ENCODE data around the gene DAAM2.

DAAM2 gene

DNA sequence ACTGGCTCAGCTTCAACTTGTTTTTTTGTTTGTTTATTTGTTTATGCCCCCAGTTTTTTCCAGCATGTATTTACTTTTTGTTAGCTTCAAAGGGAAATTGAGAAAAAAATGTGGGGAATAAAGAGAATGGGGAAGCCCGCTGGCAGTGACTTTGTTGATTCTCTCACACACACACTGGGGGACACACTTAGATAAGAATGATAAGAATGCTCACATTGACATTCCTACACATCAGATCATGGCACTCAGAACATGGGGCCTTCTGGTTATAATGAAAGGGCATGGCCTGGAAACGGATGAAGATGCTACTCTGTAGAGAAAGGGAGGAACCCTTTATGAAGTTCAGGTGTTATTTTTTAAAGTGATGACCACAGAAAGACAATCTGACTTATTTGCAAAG lies 15.6 kb upstream of the DAAM2 start:
- H3K27ac Mint-ChIP-seq: no peak overlapping the region
- H3K9me3 Mint-ChIP-seq: no peaks in the 10 kb centered on the region
- H3K4me3 Mint-ChIP-seq: no peak overlapping the region
- H3K36me3 Mint-ChIP-seq (ENCODE audit: low read depth): no peaks in the 10 kb centered on the region
- no peaks in the 10 kb centered on the region for H3K27me3 Mint-ChIP-seq
- no peaks in the 10 kb centered on the region for H3K4me1 Mint-ChIP-seq (ENCODE audit: low read depth)

DNA sequence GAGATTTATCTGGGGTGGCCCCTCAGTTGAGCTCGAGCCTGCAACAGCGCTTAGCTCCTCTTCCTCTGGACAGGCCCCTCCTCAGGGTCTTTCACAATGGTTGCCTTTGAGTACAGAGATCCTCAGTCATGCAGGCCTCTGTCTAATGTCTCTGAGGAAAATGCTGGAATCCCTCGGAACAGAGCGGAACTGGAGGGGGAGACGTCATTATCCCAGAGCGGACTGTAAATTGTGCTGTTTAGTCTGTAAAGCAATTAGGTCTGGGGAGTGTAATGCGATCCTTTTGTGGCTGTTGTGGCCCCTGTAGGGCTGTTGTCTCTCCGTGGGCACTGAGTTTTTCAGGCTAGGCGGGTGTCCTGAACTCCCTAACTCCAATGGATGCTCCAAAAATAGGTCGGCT lies 15.0 kb upstream of the DAAM2 start:
- no peaks in the 10 kb centered on the region for H3K36me3 Mint-ChIP-seq (ENCODE audit: low read depth)
- no peaks in the 10 kb centered on the region for H3K4me1 Mint-ChIP-seq (ENCODE audit: low read depth)
- no peak overlapping the region for H3K27ac Mint-ChIP-seq
- no peaks in the 10 kb centered on the region for H3K9me3 Mint-ChIP-seq
- no peak overlapping the region for H3K4me3 Mint-ChIP-seq
- H3K27me3 Mint-ChIP-seq: no peaks in the 10 kb centered on the region

DNA sequence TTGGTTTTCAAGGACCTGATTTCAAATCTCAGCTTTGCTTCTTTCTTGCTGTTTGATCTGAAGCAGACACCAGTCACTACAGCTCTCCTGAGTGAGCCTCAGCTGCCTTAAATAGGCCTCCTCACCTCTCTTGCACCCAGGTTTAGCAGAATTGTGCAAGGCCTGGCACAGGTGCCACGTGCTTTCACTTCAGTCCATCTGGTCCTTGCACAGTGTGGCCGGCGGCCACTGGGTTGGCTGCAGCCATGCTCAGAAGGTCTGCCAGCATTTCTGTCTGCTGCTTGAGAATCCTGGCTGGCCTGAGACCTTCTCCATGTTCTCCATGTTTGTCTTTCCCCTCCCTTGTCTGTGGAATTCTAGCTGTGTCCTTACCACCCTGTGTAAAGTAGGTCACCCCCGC lies 14.5 kb upstream of the DAAM2 start:
- Mint-ChIP-seq H3K27me3 (no peaks in the 10 kb centered on the region), H3K4me1 (ENCODE audit: low read depth) (no peaks in the 10 kb centered on the region), H3K27ac (no peak overlapping the region), H3K4me3 (no peak overlapping the region), H3K36me3 (ENCODE audit: low read depth) (no peaks in the 10 kb centered on the region), H3K9me3 (no peaks in the 10 kb centered on the region)

DNA sequence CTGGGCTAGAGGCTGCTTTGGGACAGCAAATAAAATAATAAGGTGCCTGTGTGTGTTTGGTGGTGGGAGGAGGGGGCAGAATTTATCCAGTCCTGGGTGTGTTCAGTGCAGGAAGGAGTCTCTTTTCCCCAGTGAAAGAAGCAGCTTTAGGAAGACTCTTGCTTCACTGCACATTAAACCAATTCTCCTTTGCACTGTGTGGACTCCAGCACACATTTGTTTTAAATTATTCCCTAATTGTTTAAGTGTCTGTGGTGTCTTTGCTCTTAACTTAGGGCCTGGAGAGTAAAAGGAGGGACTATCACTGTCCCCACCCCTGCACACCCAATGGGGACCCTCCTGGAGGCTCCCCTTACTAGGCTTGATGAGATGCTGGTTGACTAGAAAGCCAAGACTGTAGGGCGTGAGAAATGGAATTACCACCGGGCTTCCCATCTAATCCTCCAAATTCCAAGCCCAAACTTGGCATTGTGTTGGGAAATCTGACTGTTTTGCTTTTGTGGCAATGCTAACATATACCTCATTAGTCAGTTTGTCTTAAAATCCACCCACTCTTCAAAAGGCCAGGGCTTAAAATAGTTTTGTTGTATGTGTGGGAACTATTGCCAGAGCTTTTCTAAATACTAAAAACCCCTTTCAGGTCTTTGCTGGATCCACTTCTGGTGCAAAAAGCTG lies 13.5 kb upstream of the DAAM2 start:
- peaks cover 5% of the 10 kb centered on the region for H3K9me3 Mint-ChIP-seq
- H3K4me1 Mint-ChIP-seq (ENCODE audit: low read depth): no peaks in the 10 kb centered on the region
- no peak overlapping the region for H3K4me3 Mint-ChIP-seq
- H3K27ac Mint-ChIP-seq: no peak overlapping the region
- H3K36me3 Mint-ChIP-seq (ENCODE audit: low read depth): no peaks in the 10 kb centered on the region
- H3K27me3 Mint-ChIP-seq: no peaks in the 10 kb centered on the region

DNA sequence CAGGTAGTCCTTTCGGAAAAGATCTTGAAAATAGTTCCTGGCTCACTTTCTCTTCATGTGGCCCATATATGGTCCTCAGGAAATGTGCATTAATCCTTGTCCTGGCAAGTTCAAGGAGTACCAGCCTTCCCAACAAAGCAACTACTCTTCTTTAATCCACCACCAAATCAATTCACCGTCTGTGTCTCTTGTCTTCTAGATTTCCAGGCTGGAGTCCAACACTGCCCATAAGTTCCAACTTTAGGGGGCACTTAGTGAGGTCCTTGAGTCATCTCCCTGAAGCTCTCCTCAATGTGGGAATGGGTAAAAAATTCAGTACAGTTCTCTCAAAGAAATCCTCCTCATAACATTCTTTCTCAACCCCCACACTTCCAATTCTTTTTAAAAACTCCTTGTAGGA lies 6.9 kb upstream of the DAAM2 start:
- H3K4me1 Mint-ChIP-seq (ENCODE audit: low read depth): no peaks in the 10 kb centered on the region
- H3K36me3 Mint-ChIP-seq (ENCODE audit: low read depth): no peaks in the 10 kb centered on the region
- peaks cover 14% of the 10 kb centered on the region for H3K9me3 Mint-ChIP-seq
- no peak overlapping the region for H3K4me3 Mint-ChIP-seq
- H3K27ac Mint-ChIP-seq: no peak overlapping the region
- peaks cover 10% of the 10 kb centered on the region for H3K27me3 Mint-ChIP-seq

DNA sequence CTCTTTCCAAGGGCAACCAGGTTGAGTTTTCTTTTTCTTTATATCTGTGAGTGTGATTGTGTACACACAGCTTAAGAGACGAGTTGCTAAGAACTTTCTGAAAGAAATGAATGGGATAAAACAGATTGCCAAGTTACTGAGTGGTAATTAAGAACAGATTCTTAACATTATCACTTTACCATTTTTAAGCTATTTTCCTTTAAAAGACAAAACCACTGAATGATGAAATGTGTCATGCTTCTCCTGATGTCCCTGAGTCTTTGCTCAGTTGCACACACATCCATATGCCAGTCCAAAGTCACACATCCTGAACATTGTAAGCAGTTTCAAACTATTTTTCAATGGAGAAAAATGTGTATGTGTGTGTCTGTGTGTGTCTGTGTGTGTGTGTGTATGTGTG lies 5.5 kb upstream of the DAAM2 start:
- H3K36me3 Mint-ChIP-seq (ENCODE audit: low read depth): no peaks in the 10 kb centered on the region
- no peak overlapping the region for H3K27ac Mint-ChIP-seq
- no peaks in the 10 kb centered on the region for H3K4me1 Mint-ChIP-seq (ENCODE audit: low read depth)
- no peak overlapping the region for H3K4me3 Mint-ChIP-seq
- H3K9me3 Mint-ChIP-seq: peaks cover 14% of the 10 kb centered on the region
- H3K27me3 Mint-ChIP-seq: peaks cover 19% of the 10 kb centered on the region

DNA sequence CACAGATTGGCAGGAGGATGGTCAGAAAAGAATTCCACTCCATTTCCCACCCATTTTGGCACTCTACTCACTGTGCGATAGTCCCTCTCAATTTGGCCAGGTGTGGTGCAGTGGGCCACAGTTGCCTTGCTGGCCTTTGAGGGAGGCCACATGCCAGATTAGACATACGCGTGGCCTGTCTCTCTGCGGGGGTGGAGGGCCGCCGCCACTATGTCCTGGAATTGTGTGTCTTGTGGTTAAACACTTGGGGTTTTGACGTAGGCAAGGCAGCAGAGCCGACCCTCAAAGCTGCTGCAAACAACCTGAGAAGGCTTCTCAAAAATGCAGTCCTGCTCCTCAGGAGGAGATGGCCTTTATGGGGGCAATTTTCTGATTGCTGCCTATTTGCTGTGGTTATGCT lies 4.9 kb upstream of the DAAM2 start:
- H3K4me1 Mint-ChIP-seq (ENCODE audit: low read depth): no peaks in the 10 kb centered on the region
- peaks cover 14% of the 10 kb centered on the region for H3K9me3 Mint-ChIP-seq
- H3K36me3 Mint-ChIP-seq (ENCODE audit: low read depth): no peaks in the 10 kb centered on the region
- peaks cover 22% of the 10 kb centered on the region for H3K27me3 Mint-ChIP-seq
- no peak overlapping the region for H3K27ac Mint-ChIP-seq
- H3K4me3 Mint-ChIP-seq: no peak overlapping the region

DNA sequence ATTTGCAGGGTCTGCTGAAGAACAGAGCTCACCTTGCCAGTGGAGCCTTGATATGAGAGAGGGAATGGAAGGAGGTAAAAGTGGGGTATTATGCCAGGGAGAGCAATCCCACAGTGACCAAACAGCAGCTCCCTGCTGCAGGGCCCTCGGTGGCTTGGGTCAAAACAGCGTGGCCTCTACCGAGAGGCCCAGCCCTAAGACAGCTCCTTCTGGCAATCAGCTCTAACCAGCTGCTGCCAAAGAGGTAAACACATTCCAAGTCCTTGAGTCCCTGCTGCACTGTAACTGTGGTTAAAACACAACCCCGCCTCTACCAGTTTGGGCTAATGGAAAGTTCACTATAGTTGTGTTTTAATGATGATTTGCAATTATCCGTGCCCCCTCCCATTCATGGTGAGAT lies 1.4 kb upstream of the DAAM2 start:
- no peaks in the 10 kb centered on the region for H3K36me3 Mint-ChIP-seq (ENCODE audit: low read depth)
- no peaks in the 10 kb centered on the region for H3K4me1 Mint-ChIP-seq (ENCODE audit: low read depth)
- no peaks in the 10 kb centered on the region for H3K9me3 Mint-ChIP-seq
- peaks cover 50% of the 10 kb centered on the region for H3K27me3 Mint-ChIP-seq
- no peak overlapping the region for H3K4me3 Mint-ChIP-seq
- no peak overlapping the region for H3K27ac Mint-ChIP-seq

DNA sequence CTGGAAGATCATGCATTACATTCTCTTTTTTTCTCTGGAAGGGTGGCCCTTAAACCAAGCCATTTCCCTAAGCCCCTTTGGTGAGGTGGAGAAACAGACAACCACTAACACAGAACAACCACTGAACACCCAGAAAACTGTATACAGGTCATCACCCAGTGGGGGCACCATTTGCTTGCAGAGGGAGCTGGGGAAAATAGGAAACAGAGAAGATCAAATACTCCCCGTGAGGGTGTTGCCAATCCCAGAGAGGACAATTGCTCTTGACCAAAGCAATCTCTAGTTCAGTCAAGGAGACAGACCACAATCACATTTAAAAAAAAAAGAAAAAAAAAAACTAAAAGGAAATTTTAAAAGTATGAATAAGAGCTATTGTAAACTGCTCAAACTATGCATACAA lies 865 bp upstream of the DAAM2 start:
- H3K9me3 Mint-ChIP-seq: no peaks in the 10 kb centered on the region
- H3K27ac Mint-ChIP-seq: no peak overlapping the region
- H3K27me3 Mint-ChIP-seq: peaks cover 50% of the 10 kb centered on the region
- no peak overlapping the region for H3K4me3 Mint-ChIP-seq
- H3K4me1 Mint-ChIP-seq (ENCODE audit: low read depth): no peaks in the 10 kb centered on the region
- H3K36me3 Mint-ChIP-seq (ENCODE audit: low read depth): no peaks in the 10 kb centered on the region

DNA sequence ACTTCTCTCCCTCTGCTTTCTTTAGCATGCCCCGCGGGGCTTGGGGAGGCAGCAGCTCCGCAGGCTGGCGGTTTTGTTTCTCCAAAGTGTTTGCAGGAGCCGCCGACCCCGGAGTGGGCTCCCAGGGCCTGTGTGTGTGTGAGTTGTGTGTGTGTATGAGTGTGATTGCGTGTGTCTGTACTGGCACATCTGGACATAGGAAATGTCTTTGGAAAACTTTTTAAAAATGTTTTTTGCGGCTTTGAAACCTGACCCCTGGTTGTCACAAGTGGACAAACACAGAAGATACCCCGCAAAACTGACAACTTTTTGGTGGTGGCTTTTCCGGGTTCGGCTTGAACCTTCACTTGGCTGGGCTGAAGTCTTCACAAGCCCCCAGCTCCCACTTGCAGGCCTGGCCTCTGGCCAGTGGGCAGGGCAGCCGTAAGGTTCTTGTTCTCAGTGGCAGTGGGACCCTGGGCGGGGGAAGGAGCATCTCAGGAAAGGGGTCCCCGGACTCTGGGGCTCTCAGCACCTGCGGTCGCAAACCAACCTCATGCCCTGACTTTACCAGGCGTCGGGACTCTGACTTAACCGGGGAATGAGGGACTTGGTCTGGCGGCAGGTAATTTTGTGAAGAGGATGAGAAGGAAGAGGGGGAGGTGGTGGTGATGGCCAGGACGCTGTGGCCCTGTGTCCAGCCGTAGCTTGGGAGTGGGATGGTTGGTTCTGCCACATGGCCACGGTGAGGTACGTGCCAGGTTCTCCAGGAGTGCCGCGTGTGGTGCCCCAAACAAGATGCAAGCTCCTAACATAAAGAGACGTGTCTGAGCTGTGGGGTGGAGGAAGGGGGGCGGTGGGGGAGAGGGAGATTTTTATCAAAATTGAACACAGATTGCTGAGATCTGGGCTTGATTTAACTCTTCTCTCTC lies 619 bp downstream of the DAAM2 start:
- H3K36me3 Mint-ChIP-seq (ENCODE audit: low read depth): no peaks in the 10 kb centered on the region
- H3K27ac Mint-ChIP-seq: no peak overlapping the region
- no peaks in the 10 kb centered on the region for H3K4me1 Mint-ChIP-seq (ENCODE audit: low read depth)
- no peak overlapping the region for H3K4me3 Mint-ChIP-seq
- H3K27me3 Mint-ChIP-seq: peaks cover 45% of the 10 kb centered on the region
- H3K9me3 Mint-ChIP-seq: no peaks in the 10 kb centered on the region

DNA sequence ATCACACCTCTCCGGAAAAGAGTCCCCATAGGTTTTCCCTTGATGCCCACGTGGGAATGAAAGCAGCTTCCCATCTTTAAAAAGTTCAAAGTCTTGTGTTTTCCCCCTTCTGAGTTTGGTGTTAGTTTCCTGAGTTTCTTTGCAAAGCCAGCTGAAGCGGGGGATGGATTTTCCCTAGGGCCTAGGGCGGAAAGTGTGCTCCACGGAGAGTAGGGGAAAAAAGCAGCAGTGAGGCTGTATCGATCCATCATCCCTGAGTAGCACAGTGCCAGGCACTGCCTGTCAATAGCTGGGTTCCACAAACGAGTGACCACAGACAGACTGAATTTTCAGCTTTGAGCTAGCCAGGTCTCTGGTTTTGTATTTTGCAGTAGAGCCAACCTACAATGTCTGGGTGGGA lies 1.3 kb downstream of the DAAM2 start:
- Mint-ChIP-seq H3K27ac (no peak overlapping the region), H3K4me1 (ENCODE audit: low read depth) (no peaks in the 10 kb centered on the region), H3K9me3 (no peaks in the 10 kb centered on the region), H3K27me3 (peaks cover 45% of the 10 kb centered on the region), H3K4me3 (no peak overlapping the region), H3K36me3 (ENCODE audit: low read depth) (no peaks in the 10 kb centered on the region)

DNA sequence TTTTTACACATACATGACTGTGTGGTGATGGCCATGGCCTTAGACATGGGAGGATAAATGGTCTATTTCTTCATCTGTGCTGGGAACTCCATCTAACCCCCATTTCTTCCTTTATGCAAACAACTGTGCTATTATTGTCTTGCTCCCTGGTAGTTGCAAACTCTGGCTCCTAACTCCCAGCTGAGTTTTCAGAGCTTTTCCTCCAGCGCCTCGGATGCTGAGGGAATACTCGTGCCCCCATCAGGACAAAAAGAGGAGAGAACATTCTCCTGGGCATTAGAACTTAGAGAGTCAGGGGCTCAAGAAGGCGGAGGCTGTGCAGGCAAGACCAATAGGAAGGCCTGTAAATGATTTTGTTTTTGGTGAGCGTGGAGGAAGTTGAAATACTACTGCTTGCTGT lies 2.1 kb downstream of the DAAM2 start:
- Mint-ChIP-seq H3K9me3 (no peaks in the 10 kb centered on the region), H3K4me3 (no peak overlapping the region), H3K27me3 (peaks cover 45% of the 10 kb centered on the region), H3K36me3 (ENCODE audit: low read depth) (no peaks in the 10 kb centered on the region), H3K4me1 (ENCODE audit: low read depth) (no peaks in the 10 kb centered on the region), H3K27ac (no peak overlapping the region)

DNA sequence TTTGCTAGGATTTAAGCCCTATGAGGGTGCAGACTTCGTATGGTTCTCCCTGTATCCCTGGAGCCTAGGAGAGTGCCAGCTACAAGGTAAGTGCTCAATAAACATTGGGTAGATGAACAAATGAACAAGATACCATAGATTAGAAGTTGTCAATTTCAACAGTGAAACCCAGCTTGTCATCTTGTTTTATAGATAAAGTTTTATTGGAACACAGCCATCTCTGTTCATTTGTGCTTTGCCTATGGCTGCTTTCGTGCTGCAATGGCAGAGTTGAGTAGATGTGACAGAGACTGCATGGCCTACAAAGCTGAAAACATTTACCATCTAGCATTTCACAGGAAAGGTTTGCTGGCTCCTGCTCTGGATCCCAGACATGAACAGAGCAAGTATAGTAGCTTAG lies 5.6 kb downstream of the DAAM2 start:
- Mint-ChIP-seq H3K27me3 (peaks cover 30% of the 10 kb centered on the region), H3K27ac (no peak overlapping the region), H3K4me3 (no peak overlapping the region), H3K9me3 (no peaks in the 10 kb centered on the region), H3K4me1 (ENCODE audit: low read depth) (no peaks in the 10 kb centered on the region), H3K36me3 (ENCODE audit: low read depth) (no peaks in the 10 kb centered on the region)

DNA sequence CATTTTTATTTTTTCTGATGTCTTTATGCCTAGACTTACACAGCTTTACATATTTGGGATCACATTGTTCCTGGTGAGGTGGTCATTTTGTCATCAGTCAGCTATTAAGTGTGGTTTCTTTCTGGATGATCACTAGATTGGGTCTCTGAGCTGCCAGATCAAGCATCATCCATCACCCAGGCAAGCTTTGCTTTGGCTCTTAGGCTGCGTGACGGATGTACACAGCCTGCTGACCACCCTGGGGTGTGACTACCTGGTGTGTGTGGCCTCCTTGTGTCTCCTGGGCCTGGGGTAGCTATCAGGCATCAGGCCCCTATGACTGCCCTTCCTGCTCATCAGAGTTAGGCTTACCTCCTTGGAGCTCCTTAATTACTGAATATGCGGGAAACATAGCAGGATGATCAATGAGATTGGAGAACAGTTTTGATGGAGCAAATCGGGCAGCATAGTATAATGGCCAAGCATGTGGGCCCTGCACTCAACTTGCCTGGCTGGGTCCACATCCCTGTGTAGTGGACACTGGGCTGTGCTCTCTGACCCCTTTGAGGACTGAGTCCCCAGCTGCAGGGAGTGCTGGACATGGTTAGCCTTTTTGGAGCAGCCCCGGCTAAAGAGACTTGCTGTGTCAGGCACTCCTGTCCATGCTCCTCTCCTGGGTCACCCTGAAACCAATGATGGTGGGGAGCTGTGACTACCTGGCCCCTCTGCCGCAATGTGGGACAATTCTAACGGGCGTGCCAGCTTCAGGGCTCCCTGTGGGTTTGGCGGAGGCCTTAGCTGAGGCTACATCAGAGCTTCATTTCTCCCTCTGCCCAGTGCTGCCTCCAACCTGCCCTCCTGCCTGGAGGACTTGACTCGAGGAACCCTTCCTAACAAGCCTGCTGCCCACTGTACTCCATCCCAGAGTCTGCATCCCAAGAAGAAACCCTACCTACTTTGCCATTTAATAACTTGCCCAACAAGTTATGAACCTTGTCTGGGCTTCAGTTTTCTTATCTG lies 8.2 kb downstream of the DAAM2 start:
- Mint-ChIP-seq H3K4me3 (no peak overlapping the region), H3K27me3 (peaks cover 6% of the 10 kb centered on the region), H3K9me3 (no peaks in the 10 kb centered on the region), H3K4me1 (ENCODE audit: low read depth) (no peaks in the 10 kb centered on the region), H3K27ac (no peak overlapping the region), H3K36me3 (ENCODE audit: low read depth) (no peaks in the 10 kb centered on the region)
